HUES64 (cell line): Measurements from ENCODE around the gene SEMA4B.
A peak's percentile ranks its signal among the peaks of the same experiment; 100 is the strongest.

ENCODE experiments used
- H3K27ac ChIP-seq: 2 replicates; pipeline ENCODE4 v1.7.0; 2013; ENCODE audit warnings: low read depth, low read length, inconsistent platforms
- H3K27me3 ChIP-seq: 2 replicates; pipeline ENCODE4 v1.6.1; 2013; ENCODE audit warnings: mild to moderate bottlenecking, low read length; ENCODE audit not compliant: insufficient read depth
- H3K36me3 ChIP-seq: 2 replicates; pipeline ENCODE4 v1.6.1; 2013; ENCODE audit warnings: mild to moderate bottlenecking, low read length; ENCODE audit not compliant: insufficient read depth
- H3K4me1 ChIP-seq: 2 replicates; pipeline ENCODE4 v1.6.1; 2013; ENCODE audit warnings: mild to moderate bottlenecking, low read length, moderate library complexity; ENCODE audit not compliant: insufficient read depth
- H3K4me3 ChIP-seq: 2 replicates; pipeline ENCODE4 v1.5.1; 2013; ENCODE audit warnings: mild to moderate bottlenecking, low read length, moderate library complexity
- H3K9ac ChIP-seq: 2 replicates; pipeline ENCODE4 v1.6.1; 2013; ENCODE audit warnings: mild to moderate bottlenecking, low read depth, low read length
- H3K9me3 ChIP-seq: 2 replicates; pipeline ENCODE4 v1.6.1; 2013; ENCODE audit warnings: low read depth, low read length; ENCODE audit not compliant: insufficient read depth
- WGBS: fragments of 150-250, 120-280 bp; methylation state at CpG from one replicate; pipeline ENCODE4 v1.1.7; 2013; ENCODE audit warnings: missing lambda C conversion rate; 5-methylcytosine and 5-hydroxymethylcytosine counted together

Gene SEMA4B

DNA sequence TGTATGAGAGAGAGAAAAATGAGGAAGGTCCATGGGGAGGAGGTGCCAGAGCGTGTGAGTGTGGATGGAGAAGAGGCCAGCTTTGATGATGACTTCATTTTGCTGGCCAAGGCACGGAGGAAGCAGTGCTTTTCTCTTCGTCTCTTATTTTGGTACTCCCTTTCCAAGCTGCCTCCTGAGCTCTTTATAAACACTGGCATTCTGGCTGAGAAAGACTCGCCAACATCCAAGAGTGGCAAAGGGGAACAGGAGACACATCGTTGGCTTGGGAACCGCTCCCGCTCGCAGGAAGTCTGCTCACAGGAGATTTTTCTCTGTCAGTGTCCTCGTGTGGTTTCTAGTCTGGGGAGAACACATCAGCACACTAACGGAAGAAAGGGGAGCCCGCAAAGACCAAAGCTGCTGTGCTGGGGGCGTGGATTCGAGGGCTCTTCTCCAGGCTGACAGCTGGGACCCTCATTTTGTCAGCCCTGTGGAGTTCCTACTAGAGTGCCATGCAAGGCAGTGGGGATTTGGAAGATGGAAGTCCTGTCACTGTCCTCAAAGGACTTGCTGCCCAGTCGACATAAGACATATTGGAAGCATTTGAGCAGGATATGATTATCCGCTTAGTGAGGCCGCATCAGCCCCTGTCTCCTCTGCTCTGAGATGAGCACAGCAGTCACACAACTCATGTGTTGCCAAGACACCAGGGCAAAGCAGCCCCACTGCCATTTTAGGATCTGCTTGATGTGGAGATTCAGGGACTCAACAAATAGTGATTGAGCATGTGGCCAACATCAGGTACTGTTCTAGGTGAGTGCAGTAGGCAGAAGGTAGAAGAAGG is 8.0 kb upstream of the SEMA4B start:
- Histone ChIP-seq H3K4me1 (peaks cover 5% of the 10 kb centered on the region; the same call in 1 of the 2 replicates), H3K9ac (no peak overlapping the region), H3K27ac (no peak overlapping the region)

DNA sequence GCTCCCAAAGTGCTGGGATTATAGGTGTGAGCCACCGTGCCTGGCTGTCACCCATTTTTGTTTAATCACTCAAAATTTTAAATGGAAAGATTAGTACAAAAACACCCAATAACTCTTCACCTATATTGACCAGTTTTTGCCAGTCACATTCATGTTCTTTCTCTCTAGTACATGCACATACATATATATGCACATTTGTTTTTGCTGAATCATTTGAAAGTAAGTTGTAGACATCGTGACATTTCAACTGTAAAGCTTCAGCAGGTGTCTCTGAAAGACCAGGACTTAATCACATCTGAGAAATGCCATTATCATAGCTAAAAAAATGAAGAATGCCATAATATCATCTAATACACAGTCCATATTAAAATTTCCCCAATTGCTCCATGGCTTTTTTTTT is 6.5 kb upstream of the SEMA4B start:
- Histone ChIP-seq H3K36me3 (no peaks in the 10 kb centered on the region), H3K27me3 (no peaks in the 10 kb centered on the region), H3K9me3 (no peaks in the 10 kb centered on the region), H3K27ac (no peak overlapping the region), H3K4me3 (no peak overlapping the region), H3K9ac (no peak overlapping the region), H3K4me1 (peaks cover 5% of the 10 kb centered on the region; the same call in 1 of the 2 replicates)
- WGBS: 100% methylated on average over 2 of the region's 2 CpGs

More for the DNA sequence above, 8.0 kb upstream of the SEMA4B start:
- no peaks in the 10 kb centered on the region for H3K27me3 ChIP-seq
- H3K36me3 ChIP-seq: no peaks in the 10 kb centered on the region
- 94% methylated on average over 16 of the region's 16 CpGs for WGBS
- no peak overlapping the region for H3K4me3 ChIP-seq
- no peaks in the 10 kb centered on the region for H3K9me3 ChIP-seq

DNA sequence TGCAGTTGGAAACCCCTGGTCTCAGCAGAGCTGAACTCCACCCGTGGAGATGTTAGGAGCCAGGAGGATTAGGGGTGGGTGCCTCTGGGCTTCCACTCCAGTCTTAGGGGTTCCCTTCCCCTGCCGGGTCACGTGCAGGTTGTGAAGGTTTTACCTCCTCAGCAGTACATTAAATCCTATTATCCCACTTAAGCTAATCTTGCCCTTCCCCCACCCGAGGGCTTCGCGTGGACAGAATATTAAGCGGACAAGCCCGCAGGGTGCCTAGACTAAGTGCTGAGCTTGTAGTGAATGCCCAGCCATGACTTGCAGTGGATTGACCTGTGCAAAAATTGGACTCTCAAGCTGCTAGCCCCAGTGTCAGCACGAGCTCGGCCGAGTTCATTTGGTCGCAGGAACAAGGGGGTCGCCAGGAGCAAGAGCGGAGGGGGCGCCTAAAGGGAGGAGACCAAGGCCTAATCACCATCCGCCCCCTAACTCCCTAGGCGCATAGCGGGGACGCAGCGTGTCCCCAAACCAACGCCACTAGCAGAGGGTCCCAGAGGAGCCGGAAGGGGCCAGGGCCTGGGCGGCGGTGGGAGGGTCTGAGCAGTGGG is 498 bp upstream of the SEMA4B start:
- Histone ChIP-seq H3K36me3 (no peaks in the 10 kb centered on the region), H3K4me1 (peaks cover 14% of the 10 kb centered on the region), H3K9me3 (no peaks in the 10 kb centered on the region), H3K27me3 (no peaks in the 10 kb centered on the region), H3K4me3 (peak overlapping the region; percentile 93), H3K9ac (peak overlapping the region; percentile 66), H3K27ac (peak overlapping the region; percentile 48)
- 12% methylated on average over 24 of the region's 24 CpGs for WGBS

DNA sequence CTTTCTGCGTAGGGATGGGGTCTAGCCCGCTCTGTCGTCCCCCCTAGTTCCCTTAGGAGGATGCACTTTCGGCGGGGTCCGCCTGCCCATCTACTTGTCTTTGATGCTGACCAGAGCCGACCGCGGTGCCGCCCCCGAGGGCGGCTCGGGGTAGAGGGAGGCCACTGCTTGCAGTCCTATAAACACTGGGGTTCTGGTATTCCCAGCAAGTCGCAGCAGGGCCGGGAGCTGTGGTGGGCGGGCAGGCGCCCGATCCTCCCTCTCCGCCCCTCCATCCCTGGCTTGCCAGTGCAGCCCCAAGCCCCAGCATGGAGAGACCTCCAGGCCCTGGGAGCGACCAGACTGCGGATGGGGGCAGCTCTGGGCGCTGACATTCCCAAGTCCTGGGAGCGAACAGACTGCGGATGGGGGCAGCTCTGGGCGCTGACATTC is 830 bp downstream of the SEMA4B start:
- Histone ChIP-seq H3K9me3 (no peaks in the 10 kb centered on the region), H3K4me3 (peak overlapping the region; percentile 93), H3K9ac (peak overlapping the region; percentile 87), H3K4me1 (peaks cover 14% of the 10 kb centered on the region), H3K27me3 (no peaks in the 10 kb centered on the region), H3K27ac (no peak overlapping the region; the same call in 1 of the 2 replicates), H3K36me3 (no peaks in the 10 kb centered on the region)
- WGBS: 1% methylated on average over 25 of the region's 25 CpGs

DNA sequence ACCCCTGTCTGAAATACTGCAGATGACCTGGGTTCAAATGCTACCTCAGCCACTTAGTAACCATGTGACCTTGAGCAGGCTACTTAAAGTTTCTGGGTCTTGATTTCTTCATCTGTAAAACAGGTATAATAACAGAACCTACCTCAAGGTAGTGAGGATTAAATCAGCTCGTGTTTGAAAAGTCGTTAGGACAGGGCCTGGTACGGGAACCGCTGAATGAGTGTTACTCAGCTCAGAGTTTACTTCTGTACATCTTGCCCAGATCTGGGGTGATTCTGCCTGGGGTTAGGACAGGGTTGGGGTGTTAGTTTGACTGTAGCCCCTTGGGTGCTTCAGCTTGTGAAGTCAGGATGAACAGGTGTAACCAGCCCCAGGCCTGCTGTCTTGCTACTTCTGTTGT is 1.8 kb downstream of the SEMA4B start:
- Histone ChIP-seq H3K9me3 (no peaks in the 10 kb centered on the region), H3K9ac (no peak overlapping the region), H3K27me3 (no peaks in the 10 kb centered on the region), H3K4me1 (peaks cover 14% of the 10 kb centered on the region), H3K27ac (no peak overlapping the region), H3K4me3 (peak overlapping the region; percentile 93), H3K36me3 (no peaks in the 10 kb centered on the region)
- WGBS: 91% methylated on average over 4 of the region's 4 CpGs

DNA sequence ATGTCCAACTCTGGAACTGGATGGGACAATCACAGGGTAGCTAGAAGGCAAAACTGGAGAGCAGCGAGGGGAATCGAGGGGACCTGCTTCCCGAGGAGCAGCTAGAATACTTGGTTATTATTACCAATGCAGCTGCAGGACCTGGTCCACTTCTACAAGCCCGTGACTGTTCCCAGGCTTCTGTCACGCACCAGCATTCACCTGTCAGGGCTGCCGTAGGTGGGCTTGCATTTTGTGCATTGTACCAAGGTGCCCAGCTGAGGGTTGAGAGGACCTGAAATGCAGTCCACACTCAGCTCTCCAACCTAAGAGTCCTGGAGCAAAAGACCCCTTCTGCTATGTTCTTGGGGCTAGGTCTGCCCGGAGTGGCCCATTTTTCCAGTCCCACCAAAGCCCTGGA is 2.3 kb downstream of the SEMA4B start:
- no peaks in the 10 kb centered on the region for H3K36me3 ChIP-seq
- H3K4me3 ChIP-seq: no peak overlapping the region
- H3K27ac ChIP-seq: no peak overlapping the region
- no peaks in the 10 kb centered on the region for H3K9me3 ChIP-seq
- peaks cover 14% of the 10 kb centered on the region for H3K4me1 ChIP-seq
- no peak overlapping the region for H3K9ac ChIP-seq
- H3K27me3 ChIP-seq: no peaks in the 10 kb centered on the region
- 94% methylated on average over 7 of the region's 7 CpGs for WGBS

DNA sequence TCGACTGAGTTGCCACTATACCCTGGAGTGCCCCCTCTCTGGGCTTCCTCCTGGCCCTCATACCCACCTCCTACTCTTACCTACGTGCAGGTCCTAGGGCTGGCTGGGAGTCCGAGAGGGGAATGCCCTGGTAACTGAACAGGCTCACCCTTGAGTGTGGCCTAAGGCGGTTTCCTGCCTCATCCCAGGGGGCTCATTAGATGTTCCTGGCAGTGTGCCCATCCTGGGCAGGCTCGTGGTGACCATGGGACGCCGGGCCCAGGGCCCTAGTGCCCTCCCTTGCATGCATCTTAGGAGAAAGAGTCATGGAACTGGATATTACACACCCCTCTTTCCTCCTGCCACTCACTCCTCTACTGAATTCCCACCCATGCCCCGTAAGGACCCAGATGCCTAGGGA is 2.8 kb downstream of the SEMA4B start:
- no peaks in the 10 kb centered on the region for H3K36me3 ChIP-seq
- H3K27ac ChIP-seq: no peak overlapping the region
- WGBS: 92% methylated on average over 8 of the region's 8 CpGs
- H3K27me3 ChIP-seq: no peaks in the 10 kb centered on the region
- no peak overlapping the region for H3K4me3 ChIP-seq
- H3K9ac ChIP-seq: no peak overlapping the region
- H3K9me3 ChIP-seq: no peaks in the 10 kb centered on the region
- peaks cover 14% of the 10 kb centered on the region for H3K4me1 ChIP-seq

DNA sequence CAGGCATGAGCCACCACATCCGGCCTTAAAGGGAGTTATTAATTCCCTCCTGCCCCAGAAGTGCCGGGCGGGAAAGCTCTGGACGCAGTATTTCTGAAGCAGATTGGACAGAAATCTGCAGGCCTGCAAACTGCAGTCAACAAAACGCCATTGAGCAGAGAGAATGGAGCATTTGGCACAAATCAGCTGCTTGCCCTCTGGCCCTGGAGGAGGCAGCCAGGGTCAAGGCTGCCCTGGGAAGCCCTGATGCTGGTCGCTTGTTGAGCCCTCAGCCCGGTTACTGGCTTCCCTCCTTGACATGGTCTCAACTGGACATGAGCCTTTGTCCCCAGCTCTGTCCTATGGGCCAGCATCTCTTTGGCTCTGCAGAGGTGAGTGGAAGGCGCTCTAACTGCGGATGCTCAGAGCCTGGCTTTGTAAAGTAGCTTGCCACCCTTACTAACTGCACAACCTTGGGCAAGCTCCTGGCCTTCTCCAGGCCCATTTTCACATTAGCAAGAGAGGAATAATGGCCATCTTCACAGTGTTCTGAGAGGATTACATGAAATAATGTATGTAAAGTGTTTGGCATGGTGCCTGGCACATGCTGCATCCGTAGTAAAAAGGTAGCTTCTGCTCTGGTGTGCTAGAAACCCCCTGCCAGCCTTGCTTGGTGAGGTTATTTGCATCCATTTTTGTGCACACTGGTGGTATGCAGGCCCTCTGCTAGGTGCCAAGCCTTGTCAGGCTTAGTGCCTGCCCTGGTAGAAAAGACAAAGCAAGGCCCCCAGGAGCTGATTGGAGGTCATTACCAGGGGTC is 4.1 kb downstream of the SEMA4B start:
- H3K36me3 ChIP-seq: no peaks in the 10 kb centered on the region; the same call in 1 of the 2 replicates
- 95% methylated on average over 10 of the region's 10 CpGs for WGBS
- H3K9ac ChIP-seq: no peak overlapping the region

DNA sequence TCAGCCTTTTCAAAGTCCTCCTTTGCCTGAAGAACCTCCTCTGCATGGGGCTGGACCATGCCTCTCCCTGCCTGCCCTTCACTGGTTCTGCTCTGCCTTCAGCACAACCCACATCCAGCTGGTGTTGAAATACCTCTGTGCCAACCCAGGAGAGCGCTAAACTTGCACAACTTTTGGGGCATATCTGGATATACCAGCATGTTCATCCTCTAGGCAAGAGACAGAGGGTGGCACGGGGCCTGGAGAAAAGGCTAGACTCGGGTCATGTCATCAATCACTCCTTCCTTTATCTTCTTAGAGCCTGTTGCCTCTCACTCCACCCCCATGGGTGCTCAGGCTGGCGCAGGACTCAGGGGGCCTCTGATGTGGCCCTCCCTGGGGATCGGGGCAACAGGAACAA is 4.8 kb downstream of the SEMA4B start:
- WGBS: 95% methylated on average over 5 of the region's 5 CpGs
- Histone ChIP-seq H3K27ac (no peak overlapping the region), H3K4me3 (no peak overlapping the region), H3K9me3 (no peaks in the 10 kb centered on the region), H3K9ac (no peak overlapping the region), H3K4me1 (peaks cover 7% of the 10 kb centered on the region), H3K36me3 (no peaks in the 10 kb centered on the region; the same call in 1 of the 2 replicates), H3K27me3 (no peaks in the 10 kb centered on the region)

More for the DNA sequence above, 4.1 kb downstream of the SEMA4B start:
- Histone ChIP-seq H3K27me3 (no peaks in the 10 kb centered on the region), H3K4me3 (no peak overlapping the region), H3K27ac (no peak overlapping the region), H3K4me1 (peaks cover 13% of the 10 kb centered on the region), H3K9me3 (no peaks in the 10 kb centered on the region)

DNA sequence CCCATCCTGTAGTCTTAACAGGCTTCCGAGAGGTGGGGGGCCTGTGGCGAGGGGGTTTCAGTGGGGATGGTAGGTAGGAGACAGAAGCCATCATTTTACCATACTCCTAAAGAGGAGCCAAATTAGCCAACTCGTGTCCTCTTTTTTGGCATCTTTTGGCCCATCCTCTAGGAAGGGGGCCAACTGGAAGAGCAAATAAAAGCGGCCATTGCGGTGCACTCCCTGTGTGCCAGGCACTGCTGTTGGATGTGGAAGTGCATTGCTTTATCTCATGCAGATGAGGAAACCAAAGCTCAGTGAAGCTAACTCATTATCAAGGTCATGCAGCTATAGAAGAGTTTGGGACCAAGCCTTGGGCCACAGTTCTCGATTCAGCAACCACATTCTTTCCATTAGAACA is 6.1 kb downstream of the SEMA4B start:
- Histone ChIP-seq H3K36me3 (no peaks in the 10 kb centered on the region; the same call in 1 of the 2 replicates), H3K4me3 (no peak overlapping the region), H3K9me3 (no peaks in the 10 kb centered on the region), H3K9ac (no peak overlapping the region), H3K27ac (no peak overlapping the region), H3K27me3 (no peaks in the 10 kb centered on the region), H3K4me1 (peaks cover 12% of the 10 kb centered on the region)
- WGBS: 94% methylated on average over 5 of the region's 6 CpGs

DNA sequence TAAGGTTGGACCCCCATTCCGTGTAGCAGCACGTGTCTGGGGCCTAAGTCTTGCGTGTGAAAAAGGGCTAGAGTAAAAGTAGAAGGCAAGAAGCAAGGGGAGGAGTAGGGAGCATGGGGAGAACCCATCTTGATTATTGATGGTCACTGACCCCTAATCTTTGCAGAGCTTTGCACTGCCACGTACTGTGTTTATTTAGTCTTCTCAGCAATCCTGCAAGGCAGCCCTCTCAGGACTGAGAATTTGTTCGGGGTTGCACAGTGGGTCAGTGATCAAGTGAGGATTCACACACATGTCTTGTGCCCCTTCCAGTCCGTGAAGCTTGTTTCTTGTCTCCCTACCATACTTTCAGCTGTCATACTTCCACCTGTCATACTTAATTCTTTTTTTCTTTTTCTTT is 7.2 kb downstream of the SEMA4B start:
- Histone ChIP-seq H3K27me3 (no peaks in the 10 kb centered on the region), H3K4me3 (no peak overlapping the region), H3K27ac (no peak overlapping the region), H3K4me1 (peaks cover 6% of the 10 kb centered on the region; the same call in 1 of the 2 replicates), H3K9me3 (no peaks in the 10 kb centered on the region), H3K36me3 (no peaks in the 10 kb centered on the region; the same call in 1 of the 2 replicates), H3K9ac (no peak overlapping the region)
- WGBS: 92% methylated on average over 6 of the region's 6 CpGs
